Measurements from ENCODE around the gene FOXP1. TPM values are rescaled to one million over a fixed set of nuclear protein-coding genes. Genes with fewer than 3 reads are reported as not detected.

FOXP1 gene
- total RNA-seq, result 100 to 1,000 TPM in 1 of 4 donors, 10 to 100 TPM in 3; 49.8 to 157 (median 71.9) TPM

DNA sequence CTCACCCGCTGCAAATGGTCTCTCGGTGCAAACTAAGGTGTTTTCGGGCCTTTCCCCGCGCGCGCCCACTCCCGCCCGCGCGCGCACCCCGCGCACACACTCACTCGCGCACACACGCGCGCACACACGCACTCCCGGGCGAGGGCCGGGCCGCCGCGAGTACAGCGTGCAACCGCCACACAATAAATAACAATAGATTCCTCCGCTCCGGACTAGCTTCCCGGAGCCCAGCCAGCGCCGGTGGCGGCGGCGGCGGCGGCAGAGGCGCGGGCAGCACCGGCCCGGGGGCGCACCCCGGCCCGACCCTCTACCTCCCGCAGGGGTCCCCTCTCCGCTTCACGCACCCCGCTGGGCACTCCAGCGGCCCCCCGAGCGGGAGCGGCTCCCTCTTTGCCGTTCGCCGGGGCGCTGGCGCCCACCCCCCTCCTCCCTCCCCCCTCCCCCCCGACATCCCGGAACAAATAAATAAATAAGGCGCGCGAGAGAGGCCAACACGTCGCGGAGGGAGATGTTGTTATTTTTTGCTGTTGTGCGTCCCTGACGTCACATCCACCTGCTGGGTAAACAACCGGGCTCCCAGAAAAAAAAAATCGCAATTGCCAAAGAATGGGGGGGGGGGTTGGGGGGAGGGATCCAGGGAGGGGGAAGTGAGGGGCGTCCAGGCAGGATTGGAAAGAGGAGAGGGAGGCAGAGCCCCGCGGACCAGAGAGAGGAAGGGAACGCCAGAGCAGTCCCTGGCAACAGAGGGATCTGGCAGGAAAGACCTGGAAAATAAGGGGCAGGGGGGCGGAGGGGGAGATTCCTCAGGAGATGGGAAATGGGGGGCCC lies at the start of gene FOXP1:
FOXP1 (minus strand) TSS at position 163 of the 828 bp plus-strand sequence. CDS start 385,347 bp downstream, outside the sequence.
- no peak for TF ChIP-seq EP300 (IDR thresholded peaks at IDR 0.05)
- TF ChIP-seq POLR2AphosphoS5 (IDR thresholded peaks at IDR 0.05), result peak in 2 of 3 donors; percentile 58 to 76
- peak; percentile 50 to 54 for TF ChIP-seq POLR2A (IDR thresholded peaks at IDR 0.05)
- TF ChIP-seq, protein P1, sequence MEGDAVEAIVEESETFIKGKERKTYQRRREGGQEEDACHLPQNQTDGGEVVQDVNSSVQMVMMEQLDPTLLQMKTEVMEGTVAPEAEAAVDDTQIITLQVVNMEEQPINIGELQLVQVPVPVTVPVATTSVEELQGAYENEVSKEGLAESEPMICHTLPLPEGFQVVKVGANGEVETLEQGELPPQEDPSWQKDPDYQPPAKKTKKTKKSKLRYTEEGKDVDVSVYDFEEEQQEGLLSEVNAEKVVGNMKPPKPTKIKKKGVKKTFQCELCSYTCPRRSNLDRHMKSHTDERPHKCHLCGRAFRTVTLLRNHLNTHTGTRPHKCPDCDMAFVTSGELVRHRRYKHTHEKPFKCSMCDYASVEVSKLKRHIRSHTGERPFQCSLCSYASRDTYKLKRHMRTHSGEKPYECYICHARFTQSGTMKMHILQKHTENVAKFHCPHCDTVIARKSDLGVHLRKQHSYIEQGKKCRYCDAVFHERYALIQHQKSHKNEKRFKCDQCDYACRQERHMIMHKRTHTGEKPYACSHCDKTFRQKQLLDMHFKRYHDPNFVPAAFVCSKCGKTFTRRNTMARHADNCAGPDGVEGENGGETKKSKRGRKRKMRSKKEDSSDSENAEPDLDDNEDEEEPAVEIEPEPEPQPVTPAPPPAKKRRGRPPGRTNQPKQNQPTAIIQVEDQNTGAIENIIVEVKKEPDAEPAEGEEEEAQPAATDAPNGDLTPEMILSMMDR (IDR thresholded peaks at IDR 0.05), result no peak
- H3K27ac ChIP-seq, result peak within 1 kb of the TSS; percentile 98
- H3K36me3 ChIP-seq, result no peaks in the 10 kb centered on the region
- under 1% methylated on average over 71 of the region's 75 CpGs for WGBS
- H3K4me3 ChIP-seq, result peak within 1 kb of the TSS; percentile 83
- peaks cover 21% of the 10 kb centered on the region for H3K4me1 ChIP-seq
- no peaks in the 10 kb centered on the region for H3K9me3 ChIP-seq
- DNase-seq (ENCODE audit: low spot score in 2 of 2), result peak; percentile 81 to 85
- no peaks in the 10 kb centered on the region for H3K27me3 ChIP-seq

DNA sequence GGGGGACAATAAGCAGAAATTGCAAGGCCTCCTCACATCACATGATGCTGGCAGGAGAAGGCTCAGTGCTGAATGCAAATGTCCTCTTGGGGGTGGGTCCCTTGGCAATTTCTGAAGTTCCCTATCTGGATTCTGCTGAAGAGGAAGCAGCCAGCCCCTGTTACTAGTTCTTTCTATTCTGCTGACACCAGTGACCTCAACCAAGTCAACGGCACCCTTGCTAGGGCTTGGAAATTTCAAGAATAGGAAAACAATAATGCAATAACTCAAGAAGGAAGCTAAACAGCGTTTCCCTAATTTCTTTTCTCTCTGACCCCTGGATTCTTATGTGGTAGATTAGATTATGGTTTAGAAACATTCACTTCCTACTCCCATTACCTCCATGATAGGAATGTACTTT lies 46.2 kb upstream of the FOXP1 start:
- no peaks in the 10 kb centered on the region for H3K9me3 ChIP-seq
- H3K36me3 ChIP-seq, result no peaks in the 10 kb centered on the region
- 76% methylated on average over 2 of the region's 2 CpGs for WGBS
- TF ChIP-seq POLR2AphosphoS5 (IDR thresholded peaks at IDR 0.05) (no peak), EP300 (IDR thresholded peaks at IDR 0.05) (no peak), POLR2A (IDR thresholded peaks at IDR 0.05) (no peak)
- TF ChIP-seq, protein P1 (IDR thresholded peaks at IDR 0.05), result no peak
- H3K4me3 ChIP-seq, result no peak overlapping the region
- peak in 1 of 2 donors; percentile 65 for DNase-seq (ENCODE audit: low spot score in 2 of 2)
- H3K27me3 ChIP-seq, result no peaks in the 10 kb centered on the region
- peaks cover 5% of the 10 kb centered on the region for H3K4me1 ChIP-seq
- H3K27ac ChIP-seq, result peak overlapping the region; percentile 64

DNA sequence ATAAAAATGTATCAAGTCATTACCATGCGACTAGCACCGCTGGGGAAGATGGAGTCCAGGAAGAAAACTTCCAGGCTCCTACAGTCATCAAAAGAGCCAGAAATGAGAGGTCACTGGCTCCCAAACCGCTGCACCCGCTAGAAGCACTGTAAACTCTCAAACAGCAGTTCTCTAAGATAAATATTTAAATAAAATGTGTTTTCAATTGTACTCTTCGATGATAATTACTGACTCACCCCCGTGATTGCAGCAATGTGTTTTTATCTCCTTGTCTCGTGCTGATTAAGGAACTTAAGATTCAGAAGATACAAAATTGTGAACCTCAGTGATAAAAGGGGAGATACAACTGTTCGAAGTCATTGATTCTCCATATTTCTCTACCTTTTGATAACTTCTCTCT lies 45.8 kb upstream of the FOXP1 start:
- peak in 1 of 2 donors; percentile 64 for DNase-seq (ENCODE audit: low spot score in 2 of 2)
- no peak overlapping the region for H3K4me3 ChIP-seq
- no peaks in the 10 kb centered on the region for H3K36me3 ChIP-seq
- H3K27me3 ChIP-seq, result no peaks in the 10 kb centered on the region
- H3K27ac ChIP-seq, result peak overlapping the region; percentile 64
- no peaks in the 10 kb centered on the region for H3K9me3 ChIP-seq
- TF ChIP-seq EP300 (IDR thresholded peaks at IDR 0.05) (no peak), POLR2A (IDR thresholded peaks at IDR 0.05) (no peak), POLR2AphosphoS5 (IDR thresholded peaks at IDR 0.05) (no peak)
- TF ChIP-seq, protein P1 (IDR thresholded peaks at IDR 0.05), result no peak
- peaks cover 5% of the 10 kb centered on the region for H3K4me1 ChIP-seq
- 48% methylated on average over 8 of the region's 8 CpGs for WGBS

DNA sequence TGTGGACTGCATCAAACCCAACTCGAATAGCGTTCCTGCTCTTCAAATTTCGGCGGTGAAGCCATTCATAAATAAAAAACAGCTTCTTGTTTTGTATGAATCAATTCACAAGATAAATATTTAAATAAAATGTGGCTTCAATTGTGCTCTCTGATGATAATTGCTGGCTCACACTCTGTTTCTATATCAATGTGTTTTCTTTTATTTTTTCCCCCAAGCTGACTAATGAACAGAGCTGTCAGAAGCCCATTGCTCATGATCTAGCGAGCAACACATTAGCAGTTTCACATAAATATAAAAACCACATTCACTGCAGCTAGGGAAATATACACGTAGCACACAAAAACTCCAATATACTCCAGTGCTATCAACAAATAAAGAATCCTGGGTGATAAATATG lies 45.0 kb upstream of the FOXP1 start:
- Histone ChIP-seq H3K36me3 (no peaks in the 10 kb centered on the region), H3K4me3 (no peak overlapping the region), H3K27me3 (no peaks in the 10 kb centered on the region), H3K9me3 (no peaks in the 10 kb centered on the region), H3K27ac (no peak overlapping the region), H3K4me1 (peaks cover 5% of the 10 kb centered on the region)
- TF ChIP-seq POLR2A (IDR thresholded peaks at IDR 0.05), result no peak
- TF ChIP-seq POLR2AphosphoS5 (IDR thresholded peaks at IDR 0.05), result no peak
- TF ChIP-seq, protein P1 (IDR thresholded peaks at IDR 0.05), result no peak
- no peak for TF ChIP-seq EP300 (IDR thresholded peaks at IDR 0.05)
- no peak for DNase-seq (ENCODE audit: low spot score in 2 of 2)
- 72% methylated on average over 6 of the region's 6 CpGs for WGBS

DNA sequence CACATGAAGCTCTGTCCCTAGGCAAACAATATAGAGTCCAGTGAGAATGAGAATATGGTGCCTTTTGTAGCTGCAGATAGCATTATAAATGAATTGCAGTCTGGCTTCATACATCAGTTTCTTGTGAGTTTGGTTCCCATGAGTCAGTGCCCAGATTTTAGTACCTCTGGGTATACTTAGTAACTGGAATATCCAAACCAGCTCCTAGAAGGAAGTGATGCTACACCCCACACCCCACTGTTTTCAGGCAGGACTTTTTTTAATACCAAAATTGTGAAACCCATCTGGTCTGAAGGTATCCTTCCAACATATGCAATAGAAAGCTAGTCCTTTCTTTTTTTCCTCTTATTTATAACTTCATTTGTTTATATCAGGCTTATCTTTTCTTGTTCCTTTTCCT lies 42.1 kb upstream of the FOXP1 start:
- H3K36me3 ChIP-seq, result no peaks in the 10 kb centered on the region
- H3K4me3 ChIP-seq, result no peak overlapping the region
- H3K27me3 ChIP-seq, result no peaks in the 10 kb centered on the region
- H3K27ac ChIP-seq, result no peak overlapping the region
- H3K4me1 ChIP-seq, result peaks cover 5% of the 10 kb centered on the region
- no peak for DNase-seq (ENCODE audit: low spot score in 2 of 2)
- TF ChIP-seq POLR2AphosphoS5 (IDR thresholded peaks at IDR 0.05) (no peak), POLR2A (IDR thresholded peaks at IDR 0.05) (no peak), EP300 (IDR thresholded peaks at IDR 0.05) (no peak)
- TF ChIP-seq, protein P1 (IDR thresholded peaks at IDR 0.05), result no peak
- no peaks in the 10 kb centered on the region for H3K9me3 ChIP-seq
